GM21360 (cell line): Measurements from ENCODE around the gene ST6GAL1.

Experiments
- ATAC-seq: cut with Tn5 transposase; IDR thresholded peaks from one replicate; pipeline ENCODE4 v1.9.1; 2021; ENCODE audit warnings: mild to moderate bottlenecking, moderate library complexity; ENCODE audit not compliant: unreplicated experiment

ST6GAL1 gene

GRCh38 chr3:187072102-187072501, 141.8 kb downstream of the ST6GAL1 start:
- no peak for ATAC-seq

- no peak for ATAC-seq
Observed at GRCh38 chr3:187072511-187072910, 142.2 kb downstream of the ST6GAL1 start.

GRCh38 chr3:187073581-187074098, 143.3 kb downstream of the ST6GAL1 start:
- ATAC-seq: no peak

DNA sequence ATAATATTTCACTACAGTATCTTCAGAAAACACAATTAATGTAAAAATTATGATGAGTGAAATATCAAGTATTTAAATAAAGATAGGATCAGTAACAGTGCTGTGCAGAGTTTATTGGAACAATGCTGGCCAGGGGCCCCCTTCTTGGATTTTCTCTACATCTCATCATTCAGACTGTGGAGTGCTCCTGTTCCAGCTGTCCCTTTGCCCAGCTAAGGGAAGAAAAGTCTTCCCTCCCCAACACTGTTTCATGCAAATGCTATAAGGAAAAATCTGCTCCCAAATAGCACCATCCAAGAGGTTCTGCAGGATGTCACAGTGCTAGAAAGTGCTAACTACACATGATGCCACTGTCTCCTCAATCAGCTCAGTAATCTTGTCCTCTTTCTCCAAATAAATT, 144.5 kb downstream of the ST6GAL1 start:
- no peak for ATAC-seq

DNA sequence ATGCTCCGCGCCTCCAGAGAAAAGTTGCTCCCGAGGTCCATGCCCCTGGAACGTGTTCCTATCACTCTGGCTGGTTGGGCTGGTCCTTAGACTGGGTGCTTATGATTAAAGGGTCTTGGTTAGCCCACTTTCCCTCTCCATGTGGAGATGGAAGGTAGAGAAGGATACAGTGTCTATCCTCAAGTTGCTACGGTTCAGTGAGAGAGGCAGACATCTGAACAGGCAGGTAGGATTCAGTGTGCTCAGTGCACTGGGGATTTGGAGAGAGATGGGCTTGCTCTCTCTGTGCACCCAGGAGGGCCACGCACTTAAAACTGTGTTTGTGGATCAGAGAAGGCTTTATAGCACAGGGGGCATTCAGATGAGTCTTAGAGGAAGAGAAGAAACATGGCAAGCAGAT, 146.0 kb downstream of the ST6GAL1 start:
- ATAC-seq: no peak

GRCh38 chr3:187077085-187077484, 146.8 kb downstream of the ST6GAL1 start:
- ATAC-seq: no peak

- no peak for ATAC-seq
Observed at GRCh38 chr3:187077537-187077936, 147.2 kb downstream of the ST6GAL1 start.

GRCh38 chr3:187079090-187080022, 149.0 kb downstream of the ST6GAL1 start:
- no peak for ATAC-seq

GRCh38 chr3:187080799-187081450, 150.6 kb downstream of the ST6GAL1 start:
- no peak for ATAC-seq

DNA sequence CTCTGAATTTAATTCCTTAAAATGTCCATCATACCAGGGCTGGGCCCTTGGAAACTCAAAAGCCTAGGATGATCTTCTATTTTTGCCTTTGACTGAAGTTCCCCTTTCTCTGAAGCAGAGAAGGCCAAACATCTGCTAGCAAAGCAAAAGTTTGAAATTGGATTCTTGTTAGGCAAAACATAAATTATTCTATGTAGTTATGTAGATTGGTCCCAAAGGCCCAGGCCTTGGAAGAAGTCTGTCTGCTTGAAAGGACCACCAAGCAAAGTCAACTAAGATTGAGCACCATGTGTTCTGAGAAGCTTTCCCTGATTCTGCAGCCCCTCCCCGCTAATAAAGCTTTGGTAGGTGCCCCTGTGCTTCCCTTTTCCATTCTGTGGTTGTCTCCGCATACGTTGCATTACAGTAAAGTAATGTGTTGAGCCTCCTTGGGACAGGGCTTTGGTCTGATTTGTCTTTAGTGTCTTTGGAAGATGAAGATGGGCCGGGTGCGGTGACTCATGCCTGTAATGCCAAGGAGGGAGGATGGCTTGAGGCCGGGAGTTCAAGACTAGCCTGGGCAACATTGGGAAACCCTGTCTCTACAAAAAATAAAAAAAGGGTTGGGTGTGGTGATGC, 152.5 kb downstream of the ST6GAL1 start:
- no peak for ATAC-seq

DNA sequence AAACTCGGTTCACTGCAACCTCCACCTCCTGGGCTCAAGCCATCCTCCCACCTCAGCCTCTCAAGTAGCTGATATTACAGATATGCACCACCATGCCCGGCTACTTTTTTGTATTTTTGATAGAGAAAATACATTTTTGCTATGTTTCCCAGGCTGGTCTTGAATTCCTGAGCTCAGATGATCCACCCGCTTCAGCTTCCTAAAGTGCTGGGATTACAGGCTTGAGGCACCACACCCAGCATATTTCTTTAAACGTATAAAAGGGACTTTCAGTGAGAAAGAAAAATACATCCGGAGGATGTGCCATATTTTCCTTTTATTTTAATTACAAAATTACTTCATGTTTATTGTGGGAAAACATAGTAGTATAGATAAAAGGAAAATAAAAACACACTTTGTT, 153.8 kb downstream of the ST6GAL1 start:
- no peak for ATAC-seq

GRCh38 chr3:187084580-187084979, 154.3 kb downstream of the ST6GAL1 start:
- no peak for ATAC-seq

DNA sequence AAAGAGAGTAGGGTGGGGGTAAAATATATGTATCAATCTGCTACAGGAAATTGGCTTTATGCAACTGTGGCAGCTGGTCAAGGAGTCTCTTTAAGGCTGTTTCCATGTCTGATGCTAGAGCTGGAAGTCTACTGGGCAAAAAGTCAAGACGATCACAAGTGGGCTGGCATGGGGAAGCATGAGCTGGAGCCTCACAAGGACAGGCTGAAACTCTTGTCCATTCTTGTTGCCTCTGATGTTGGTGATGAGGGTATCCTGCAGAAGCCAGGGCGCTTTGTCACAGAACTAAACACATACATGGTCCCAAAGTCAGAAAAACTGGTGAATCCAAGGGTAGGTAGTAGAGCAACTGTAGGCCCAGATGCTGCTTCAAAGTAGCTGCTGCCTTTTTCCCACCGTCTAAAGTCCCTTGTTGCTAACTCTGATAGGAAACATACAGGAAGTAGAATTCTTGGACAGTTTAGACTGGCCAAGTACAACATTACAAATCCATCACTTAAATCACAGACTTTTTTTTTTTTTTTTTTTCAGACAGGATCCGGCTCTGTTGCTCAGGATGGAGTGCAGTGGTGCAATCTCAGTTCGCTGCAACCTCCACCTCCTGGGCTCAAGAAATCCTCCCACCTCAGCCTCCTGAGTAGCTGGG, 154.8 kb downstream of the ST6GAL1 start:
- no peak for ATAC-seq

DNA sequence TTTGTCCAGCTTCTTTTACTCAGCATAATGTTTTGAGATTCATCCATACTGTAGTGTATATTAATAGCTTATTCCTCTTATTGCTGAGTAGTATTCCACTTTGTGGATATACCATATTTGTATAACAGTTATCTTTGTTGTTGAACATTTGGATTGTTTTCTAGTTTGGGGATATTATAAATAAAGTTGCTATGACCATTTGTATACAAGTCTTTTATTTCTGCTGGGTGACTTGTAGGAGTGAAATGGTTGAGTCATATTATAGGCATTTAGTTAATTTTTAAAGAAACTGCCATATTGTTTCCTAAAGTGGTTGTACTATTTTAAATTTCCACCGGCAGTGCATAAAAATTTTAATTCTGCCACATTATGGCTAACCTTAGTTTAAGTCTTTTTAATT, 155.6 kb downstream of the ST6GAL1 start:
- no peak for ATAC-seq

- ATAC-seq: no peak
Observed at GRCh38 chr3:187086831-187087230, 156.5 kb downstream of the ST6GAL1 start.

GRCh38 chr3:187088701-187089100, 158.4 kb downstream of the ST6GAL1 start:
- no peak for ATAC-seq

DNA sequence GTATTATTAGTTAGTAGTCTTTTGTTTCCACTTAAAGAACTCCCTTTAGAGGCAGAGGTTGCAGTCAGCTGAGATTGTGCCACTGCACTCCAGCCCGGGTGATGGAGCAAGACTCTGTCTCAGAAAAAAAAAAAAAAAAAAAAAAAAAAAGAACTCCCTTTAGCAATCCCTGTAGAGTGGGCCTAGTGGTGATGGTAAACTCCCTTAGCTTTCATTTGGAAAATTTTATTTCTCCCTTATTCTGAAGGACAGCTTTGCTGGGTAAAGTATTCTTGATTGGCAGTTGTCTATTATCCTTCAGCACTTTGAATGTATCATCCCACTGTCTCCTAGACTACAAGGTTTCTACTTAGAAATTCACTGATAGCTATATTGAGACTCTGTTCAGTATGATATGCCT, 163.0 kb downstream of the ST6GAL1 start:
- ATAC-seq: no peak

GRCh38 chr3:187098923-187099512, 168.7 kb downstream of the ST6GAL1 start:
- ATAC-seq: no peak

- ATAC-seq: no peak
Observed at GRCh38 chr3:187101184-187102072, 171.1 kb downstream of the ST6GAL1 start.
